Left ventricle myocardium superior (tissue), 1 donor: ENCODE data around the gene JARID2. TPM values are rescaled to one million over a fixed set of nuclear protein-coding genes. Genes with fewer than 3 reads are reported as not detected.

ENCODE experiments used
- ATAC-seq: fragments of 200-7000 bp; cut with Tn5 transposase; one replicate; pipeline ENCODE4 v1.9.1; 2020; ENCODE audit warnings: mild to moderate bottlenecking, moderate library complexity
- DNase-seq: peaks from one replicate; pipeline ENCODE4 v3.0.0-alpha.2; 2020
- intact Hi-C: fragments of 100-400 bp; cut with micrococcal nuclease; formaldehyde crosslinking; loops from one replicate; pipeline ENCODE4 v1.11.0; 2022
- total RNA-seq: library from RNA; stranded (reverse); fragmentation: NEBNext Ultra II Directional; extraction: Animal tissue kit (Norgen Biotek cat#: 25700); gene quantifications from one replicate; pipeline ENCODE4 v1.2.1, GENCODE V29; 2021
- donor health status: DM: no; HTN: yes; CAD: no; lungs with severe emphysema.

The JARID2 gene
- total RNA-seq, 1 donor from 2014 or later = 10.2 TPM

- ATAC-seq (peak; percentile 87), DNase-seq (peak; percentile 87)
- intact Hi-C loops = no loop called here
Measured at GRCh38 chr6:15511248-15512125, 265.6 kb downstream of the JARID2 start.

DNA sequence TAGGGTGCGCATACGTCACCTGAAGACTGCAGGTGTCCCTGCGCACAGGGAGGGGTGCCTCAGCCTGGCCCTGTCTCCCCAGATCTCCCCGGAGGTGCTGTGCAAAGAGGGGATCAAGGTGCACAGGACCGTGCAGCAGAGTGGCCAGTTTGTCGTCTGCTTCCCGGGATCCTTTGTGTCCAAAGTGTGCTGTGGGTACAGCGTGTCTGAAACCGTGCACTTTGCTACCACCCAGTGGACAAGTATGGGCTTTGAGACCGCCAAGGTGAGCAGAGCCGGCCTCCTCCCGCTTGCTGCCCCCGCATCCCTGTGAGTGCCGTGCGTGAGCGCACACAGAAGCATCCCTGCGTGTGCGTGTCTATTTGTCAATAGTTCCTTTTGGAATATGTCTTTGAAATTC, 266.3 kb downstream of the JARID2 start:
- intact Hi-C loops = no loop called here
- ATAC-seq (peak; percentile 66), DNase-seq (peak; percentile 66)

- no peak for DNase-seq
- intact Hi-C loops = no loop called here
- no peak for ATAC-seq
Measured at GRCh38 chr6:15512721-15513120, 266.9 kb downstream of the JARID2 start.

GRCh38 chr6:15513131-15513771, 267.4 kb downstream of the JARID2 start:
- ATAC-seq = no peak
- DNase-seq = no peak
- intact Hi-C loops = no loop called here

DNA sequence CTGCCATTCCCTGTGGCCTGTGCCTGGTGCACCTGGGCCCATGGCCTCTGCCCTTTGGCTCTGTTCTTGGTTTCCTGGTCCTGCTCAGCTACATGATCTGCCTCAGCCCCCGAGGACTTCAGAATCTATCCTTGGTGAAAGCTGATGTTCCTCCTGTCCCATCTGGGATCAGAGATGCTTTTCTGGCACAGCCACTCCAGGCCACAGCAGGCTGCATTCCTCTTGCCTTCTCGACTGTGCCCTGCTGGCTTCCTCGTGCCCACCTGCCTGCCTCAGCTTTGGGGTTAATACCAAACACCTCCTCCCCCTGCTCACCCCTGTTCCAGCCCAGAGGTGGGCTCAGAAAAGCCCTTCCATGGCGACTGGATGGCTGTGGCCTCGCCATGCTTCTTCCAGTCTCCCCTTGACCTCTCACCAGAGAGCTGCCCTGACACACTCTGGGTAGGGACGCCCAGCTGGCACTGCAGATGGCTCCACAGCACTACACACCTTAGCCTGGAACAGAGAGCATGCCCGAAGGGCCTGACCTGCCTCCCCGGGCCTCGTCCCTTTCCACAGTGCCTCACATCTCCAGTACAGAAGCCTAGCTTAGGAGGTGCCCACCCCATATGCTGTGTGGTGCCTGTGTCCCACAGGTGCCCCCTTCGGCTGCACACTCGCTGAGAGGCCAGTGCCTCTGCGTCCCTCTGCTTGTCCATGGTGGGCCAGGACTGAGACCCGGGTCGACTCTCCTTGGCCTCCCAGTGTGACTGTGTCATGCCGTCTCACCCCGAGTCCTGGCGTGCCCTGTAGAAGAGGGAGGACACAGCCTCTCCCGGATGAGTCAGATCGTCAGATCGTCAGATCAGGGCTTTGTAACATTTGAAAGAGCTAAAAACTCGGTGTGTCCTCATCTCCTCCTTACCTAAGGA, 268.2 kb downstream of the JARID2 start:
- ATAC-seq (no peak), DNase-seq (no peak)
- intact Hi-C loops = no loop called here

DNA sequence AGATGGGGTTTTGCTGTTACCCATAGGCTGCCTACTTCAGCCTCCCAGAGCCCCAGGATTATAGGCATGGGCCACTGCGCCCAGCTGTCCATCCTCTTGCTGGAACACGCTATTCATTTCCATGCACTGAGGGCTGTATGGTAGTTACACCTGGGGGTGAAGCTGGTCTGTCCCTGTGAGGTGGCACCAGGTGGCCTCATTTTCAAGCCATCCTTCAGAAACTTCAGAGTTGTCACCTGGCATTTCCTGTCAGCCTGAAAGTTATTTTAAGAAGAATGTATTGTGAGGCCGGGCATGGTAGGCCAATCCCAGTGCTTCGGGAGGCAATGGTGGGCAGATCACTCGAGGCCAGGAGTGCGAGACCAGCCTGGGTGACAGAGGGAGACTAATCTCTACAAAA, 269.4 kb downstream of the JARID2 start:
- intact Hi-C loops = no loop called here
- DNase-seq (no peak), ATAC-seq (no peak)

DNA sequence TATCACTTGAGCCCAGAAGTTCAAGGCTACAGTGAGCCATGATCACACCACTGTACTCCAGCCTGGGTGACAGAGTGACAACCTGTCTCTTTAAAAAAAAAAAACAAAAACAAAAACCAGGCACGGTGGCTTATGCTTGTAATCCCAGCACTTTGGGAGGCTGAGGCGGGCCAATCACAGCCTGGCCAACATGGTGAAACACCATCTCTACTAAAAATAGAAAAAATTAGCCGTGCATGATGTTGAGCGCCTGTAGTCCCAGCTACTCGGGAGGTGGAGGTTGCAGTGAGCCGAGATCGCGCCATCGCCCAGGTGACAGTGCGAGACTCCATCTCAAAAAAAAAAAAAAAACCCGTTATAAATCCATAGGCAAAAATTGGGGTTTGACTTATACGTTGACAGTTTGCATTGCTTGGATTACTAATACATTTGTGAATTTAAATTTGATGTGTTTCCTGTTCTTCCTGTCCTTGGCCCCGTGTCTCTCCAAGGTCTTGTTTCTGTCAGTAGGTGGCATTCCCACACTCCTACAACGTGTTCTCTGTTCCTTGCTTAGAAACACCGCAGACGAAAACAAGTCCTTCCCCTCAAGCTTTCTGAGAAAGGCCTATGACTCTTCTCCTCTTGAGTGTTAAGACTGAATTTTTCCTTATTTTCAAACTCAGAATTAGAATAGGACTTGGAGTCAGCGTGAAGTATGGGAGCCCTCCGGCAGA, 269.9 kb downstream of the JARID2 start:
- intact Hi-C loops = no loop called here
- peak; percentile 46 for ATAC-seq
- peak; percentile 58 for DNase-seq

DNA sequence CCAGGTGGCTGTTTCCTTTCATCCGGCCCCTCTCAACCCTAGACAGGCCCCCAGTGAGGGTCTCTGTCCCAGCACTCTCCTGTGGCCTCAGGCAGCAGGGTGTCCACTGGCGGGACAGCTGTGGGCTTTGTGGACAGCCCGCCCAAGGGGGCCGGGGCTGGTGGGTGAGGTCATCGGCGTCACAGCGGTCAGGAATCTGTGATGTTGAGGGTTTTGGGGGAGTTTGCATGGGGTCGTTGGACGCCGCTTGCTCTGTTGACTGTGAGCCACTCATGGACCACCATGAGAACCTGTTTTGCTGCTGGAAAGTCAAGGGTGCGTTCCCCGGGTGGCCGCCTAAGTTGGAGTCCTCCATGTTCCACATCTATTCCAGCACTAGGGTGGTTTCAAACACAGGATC, 270.5 kb downstream of the JARID2 start:
- no peak for ATAC-seq
- intact Hi-C loops = no loop called here
- DNase-seq = no peak

- intact Hi-C loops = no loop called here
- DNase-seq = no peak
- ATAC-seq = no peak
Measured at GRCh38 chr6:15516923-15517560, 271.2 kb downstream of the JARID2 start.

GRCh38 chr6:15517600-15517999, 271.7 kb downstream of the JARID2 start:
- ATAC-seq (no peak), DNase-seq (no peak)
- intact Hi-C loops = no loop called here

GRCh38 chr6:15518057-15518456, 272.2 kb downstream of the JARID2 start:
- DNase-seq (no peak), ATAC-seq (no peak)

GRCh38 chr6:15518878-15519277, 273.0 kb downstream of the JARID2 start:
- no peak for ATAC-seq
- intact Hi-C loops = no loop called here
- DNase-seq = no peak

More at GRCh38 chr6:15518057-15518456, 272.2 kb downstream of the JARID2 start:
- intact Hi-C loops = no loop called here

DNA sequence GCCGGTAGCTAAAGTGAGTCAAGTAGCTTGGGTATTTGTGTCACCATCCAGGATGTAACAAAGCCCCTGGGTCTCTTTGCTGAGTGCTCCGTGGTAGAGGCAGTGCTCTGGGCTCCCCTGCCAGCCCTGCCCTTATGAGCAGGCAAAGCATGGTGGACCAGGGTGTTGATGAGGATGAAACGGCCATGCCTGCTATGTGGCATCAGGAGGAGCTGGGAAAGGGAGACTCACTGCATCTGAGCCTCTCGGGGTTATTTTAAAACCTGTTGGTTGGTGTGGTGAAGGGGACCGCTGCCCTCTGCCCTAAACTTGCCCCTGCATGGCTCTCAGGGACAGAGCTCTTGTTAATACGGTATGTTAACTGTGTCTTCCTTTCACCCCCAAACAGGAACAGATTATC, 273.8 kb downstream of the JARID2 start:
- intact Hi-C loops = no loop called here
- ATAC-seq (no peak), DNase-seq (no peak)

DNA sequence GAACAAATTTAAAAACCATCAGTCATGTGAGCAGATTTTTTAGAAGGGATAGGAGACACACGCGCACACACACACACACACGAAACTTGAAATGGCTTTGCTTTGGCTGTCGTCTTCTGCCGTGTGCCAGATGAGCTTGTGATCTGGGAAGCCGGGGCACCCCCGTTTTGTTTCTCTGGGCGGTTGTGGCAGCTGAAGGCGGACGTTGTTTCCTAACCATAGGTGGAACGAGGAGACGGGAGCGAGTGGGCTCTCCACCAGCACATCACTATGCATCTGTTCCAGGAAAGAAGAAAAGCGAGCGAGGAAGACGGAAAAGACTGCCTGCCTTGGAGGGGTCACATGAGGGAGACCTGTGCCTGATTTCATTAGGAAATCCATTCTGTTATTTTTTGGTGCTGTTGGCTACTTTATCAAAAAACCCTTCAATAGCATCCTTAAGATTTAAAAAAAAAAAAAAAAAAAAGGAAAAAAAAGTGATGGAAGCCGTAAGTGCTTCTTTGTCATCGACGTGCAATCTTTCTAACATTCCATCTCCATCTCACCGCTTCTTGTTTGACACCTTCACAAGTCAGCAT, 274.8 kb downstream of the JARID2 start:
- DNase-seq (no peak), ATAC-seq (no peak)
- intact Hi-C loops = no loop called here

DNA sequence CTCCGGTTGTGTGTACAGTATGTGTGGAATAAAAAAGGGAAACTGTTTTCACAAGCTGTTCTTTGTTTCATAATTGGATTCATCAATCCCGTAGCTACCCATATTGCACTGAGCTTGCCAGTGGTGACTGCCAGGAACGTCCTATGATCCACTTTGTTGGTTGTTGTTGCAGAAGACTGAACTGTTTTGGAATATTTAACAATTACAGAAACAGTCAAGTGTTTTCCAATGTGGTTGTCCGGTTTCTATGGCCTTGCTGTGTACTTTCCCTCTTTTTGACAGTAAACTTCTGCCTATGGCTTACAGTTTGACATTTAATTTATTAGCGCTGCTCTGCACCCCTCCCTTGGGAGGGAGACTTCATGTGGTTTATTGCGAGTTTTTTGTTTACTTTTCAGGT, 275.7 kb downstream of the JARID2 start:
- DNase-seq (peak; percentile 20), ATAC-seq (no peak)
- intact Hi-C loops = no loop called here

DNA sequence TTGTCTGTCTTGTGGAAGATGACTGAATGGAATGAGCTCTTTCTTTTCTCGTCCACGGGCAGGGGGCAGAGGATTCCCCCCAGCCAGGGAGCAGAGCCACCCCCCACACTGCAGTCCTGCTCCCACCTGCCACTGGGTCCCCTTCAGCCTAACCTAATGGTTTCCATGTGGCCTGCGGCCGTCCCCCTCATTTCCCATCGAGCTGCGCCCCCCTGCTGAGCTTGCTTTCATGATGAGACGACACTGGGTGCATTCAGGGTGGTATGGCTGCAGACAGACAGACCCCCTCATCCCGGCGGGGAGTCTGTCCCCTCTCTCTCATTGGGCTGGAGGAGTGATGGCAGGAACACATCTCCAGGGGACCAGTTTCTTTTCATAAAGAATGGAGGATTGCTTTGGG, 276.2 kb downstream of the JARID2 start:
- no peak for ATAC-seq
- peak; percentile 28 for DNase-seq
- intact Hi-C loops = no loop called here

DNA sequence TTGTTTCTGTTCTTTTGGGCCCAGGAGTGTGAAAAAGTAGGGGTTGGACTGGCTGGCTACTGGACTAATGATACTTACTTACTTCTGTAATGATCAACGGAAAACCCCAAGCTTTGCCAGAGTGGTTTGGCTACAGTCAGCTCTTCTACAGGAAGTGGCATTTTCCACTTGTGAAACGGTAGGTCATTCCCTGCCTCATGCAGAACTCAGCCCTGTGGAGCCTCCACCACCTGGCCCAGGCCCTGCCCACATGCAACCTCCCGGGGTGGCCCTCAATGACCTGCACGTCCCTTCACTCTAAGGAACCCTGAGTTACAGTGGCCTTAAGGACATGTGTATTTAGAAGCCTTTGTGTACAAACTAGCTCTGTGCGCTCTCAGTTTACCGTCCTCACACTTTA, 276.6 kb downstream of the JARID2 start:
- ATAC-seq = peak; percentile 15
- intact Hi-C loops = no loop called here
- peak; percentile 31 for DNase-seq

GRCh38 chr6:15522856-15523529, 277.1 kb downstream of the JARID2 start:
- peak; percentile 39 for DNase-seq
- intact Hi-C loops = no loop called here
- ATAC-seq = peak; percentile 68
